Activated naive CD8-positive, alpha-beta T cell (primary cell): Measurements from ENCODE around the gene GSTM2.

ENCODE experiments used
- H3K27ac Mint-ChIP-seq: one replicate; pipeline ENCODE4 v1.8.0; 2021; ENCODE audit warnings: mixed read lengths
- H3K27me3 Mint-ChIP-seq: one replicate; pipeline ENCODE4 v1.8.0; 2021; ENCODE audit warnings: mixed read lengths
- H3K36me3 Mint-ChIP-seq: one replicate; pipeline ENCODE4 v1.8.0; 2021; ENCODE audit warnings: mixed read lengths
- H3K4me1 Mint-ChIP-seq: one replicate; pipeline ENCODE4 v1.8.0; 2021; ENCODE audit warnings: low read depth, mixed read lengths
- H3K4me3 Mint-ChIP-seq: one replicate; pipeline ENCODE4 v1.8.0; 2021; ENCODE audit warnings: mild to moderate bottlenecking, mixed read lengths
- H3K9me3 Mint-ChIP-seq: one replicate; pipeline ENCODE4 v1.8.0; 2021; ENCODE audit warnings: low read depth, mixed read lengths

The GSTM2 gene

GRCh38 chr1:109722908-109723691 lies 55.2 kb downstream of the GSTM2 start:
- H3K4me1 Mint-ChIP-seq = no peaks in the 10 kb centered on the region
- H3K9me3 Mint-ChIP-seq = no peaks in the 10 kb centered on the region
- no peak overlapping the region for H3K4me3 Mint-ChIP-seq
- H3K27ac Mint-ChIP-seq = no peak overlapping the region
- no peaks in the 10 kb centered on the region for H3K36me3 Mint-ChIP-seq
- peaks cover 1% of the 10 kb centered on the region for H3K27me3 Mint-ChIP-seq
